ENCODE data around the gene HMMR. TPM values are rescaled to one million over a fixed set of nuclear protein-coding genes. Genes with fewer than 3 reads are reported as not detected.
A peak's percentile ranks its signal among the peaks of the same experiment; 100 is the strongest.

The HMMR gene
- 19.9 and 66.6 TPM in 2 replicates for total RNA-seq (2011; cell fraction: chromatin; rRNA removed; ENCODE audit: low replicate concordance)
- total RNA-seq (2011; cell fraction: nucleolus; rRNA removed), result 9.0 and 11.3 TPM in 2 replicates
- 24.3 and 29.8 TPM in 2 replicates for total RNA-seq (2011; cell fraction: nucleoplasm; rRNA removed)
- 69.9 and 90.8 TPM in 2 replicates for total RNA-seq (2014; rRNA removed)
- 133 and 155 TPM in 2 replicates for total RNA-seq (2014; rRNA removed; fragmentation: Illumina TruSeq; extraction: Trizol)
- 102 and 107 TPM in 2 replicates for total RNA-seq (2015; rRNA removed; fragmentation: Illumina TruSeq; extraction: Trizol)
- total RNA-seq (2021), result 73.8 and 74.9 TPM in 2 replicates
- 54.0 and 90.8 TPM in 2 replicates for polyA plus RNA-seq (2011; rRNA removed)
- polyA plus RNA-seq (2011; cell fraction: cytosol; rRNA removed), result 8.2 and 22.0 TPM in 2 replicates
- polyA plus RNA-seq (2011; cell fraction: nucleus; rRNA removed), result 13.8 and 18.3 TPM in 2 replicates
- 63.8 and 71.3 TPM in 2 replicates for polyA plus RNA-seq (2012)
- polyA plus RNA-seq (2014; fragmentation: Illumina TruSeq; extraction: Trizol), result 90.0 and 123 TPM in 2 replicates
- 10 to 100 TPM; 81.7 to 86.0 TPM for polyA plus RNA-seq (2014; fragmentation: Nextera tagmentation; extraction: Ambion mirVana)
- polyA plus RNA-seq (2014; rRNA removed), result 71.5 and 81.0 TPM in 2 replicates
- polyA minus RNA-seq (2011; rRNA and poly(A)+ RNA removed), result 83.0 and 83.6 TPM in 2 replicates
- polyA minus RNA-seq (2011; cell fraction: cytosol; rRNA and poly(A)+ RNA removed), result 30.4 and 37.2 TPM in 2 replicates
- polyA minus RNA-seq (2011; cell fraction: nucleus; rRNA and poly(A)+ RNA removed), result 14.5 and 29.0 TPM in 2 replicates
- Bru-seq, nascent RNA, result percentile 86 among the genes with signal in this experiment
- percentile 84 among the genes with signal in this experiment for BruChase-seq, experiment 1, labeled RNA remaining after a 2-hour chase
- BruChase-seq, experiment 2, labeled RNA remaining after a 6-hour chase, result percentile 83 among the genes with signal in this experiment
- long read RNA-seq, experiment 1, transcript HMMR-203 (18 exons, 3,102 nt), result major isoform, 137 of 237 reads
- long read RNA-seq, experiment 1, transcript HMMR-201 (17 exons, 2,872 nt), result minor isoform, 63 of 237 reads
- long read RNA-seq, experiment 1, transcript HMMR-202 (18 exons, 2,988 nt), result minor isoform, 10 of 237 reads
- long read RNA-seq, experiment 1, partial matches to known transcripts, result 17 of 237 reads
- long read RNA-seq, experiment 1, other reads (novel, unspliced or antisense), result 9 of 237 reads
- long read RNA-seq, experiment 2, transcript HMMR-203 (18 exons, 3,102 nt), result major isoform, 6 of 51 reads
- long read RNA-seq, experiment 2, partial matches to known transcripts, result 15 of 51 reads
- long read RNA-seq, experiment 2, other reads (novel, unspliced or antisense), result 26 of 51 reads
- long read RNA-seq, experiment 3, transcript HMMR-203 (18 exons, 3,102 nt), result major isoform, 12 of 89 reads
- long read RNA-seq, experiment 3, transcript HMMR-201 (17 exons, 2,872 nt), result minor isoform, 11 of 89 reads
- long read RNA-seq, experiment 3, partial matches to known transcripts, result 54 of 89 reads
- long read RNA-seq, experiment 3, other reads (novel, unspliced or antisense), result 9 of 89 reads

DNA sequence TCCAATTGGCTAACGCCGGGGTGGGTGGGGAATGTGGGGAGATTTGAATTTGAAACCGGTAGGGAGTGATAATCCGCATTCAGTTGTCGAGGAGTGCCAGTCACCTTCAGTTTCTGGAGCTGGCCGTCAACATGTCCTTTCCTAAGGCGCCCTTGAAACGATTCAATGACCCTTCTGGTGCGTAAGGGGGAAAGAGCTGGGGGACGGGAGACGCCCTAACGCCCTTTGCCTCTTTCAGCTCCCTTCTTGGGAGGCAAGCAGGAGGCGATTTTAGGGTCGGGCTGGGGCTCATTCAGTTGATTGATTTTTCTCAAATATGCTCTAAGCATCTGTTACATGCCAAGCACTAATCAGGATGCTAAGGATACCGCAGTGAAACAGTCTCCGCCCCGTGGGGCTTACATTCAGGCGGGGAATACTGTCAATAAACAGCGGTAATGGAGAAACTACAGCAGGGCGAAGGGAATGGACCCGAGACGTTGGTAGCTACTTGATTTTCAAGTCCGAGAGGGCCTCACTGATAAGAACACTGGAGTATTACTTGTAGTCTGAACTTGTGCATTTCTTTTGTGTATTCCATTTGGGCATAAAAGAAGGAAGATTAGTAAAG is at the start of gene HMMR:
Gene HMMR, plus strand, starts transcription at position 71 of the 610 bp plus-strand sequence. Its CDS starts 61 bp downstream, at position 132.
- H4K20me1 ChIP-seq (replicated peaks; ENCODE audit: control insufficient read depth, insufficient read depth, low read length), result no peaks in the 10 kb centered on the region
- peak within 1 kb of the TSS; percentile 70 for H3K4me3 ChIP-seq
- H3K27ac ChIP-seq (ENCODE audit: extremely low read depth, low read depth, low read length), result peak within 1 kb of the TSS; percentile 100
- in situ Hi-C loops (cut with MboI) (no loop called here), intact Hi-C loops (cut with micrococcal nuclease) (loop anchor here (1.0 kb wide), 1 partner anchor 45 kb away; the partner anchor contains the start of gene MAT2B)
- H3K9me3 ChIP-seq (replicated peaks; ENCODE audit: control insufficient read depth, insufficient read depth, low read depth, low read length), result no peaks in the 10 kb centered on the region
- H3K4me2 ChIP-seq (ENCODE audit: insufficient read depth, low read length), result peak within 1 kb of the TSS; percentile 94
- peak within 1 kb of the TSS; percentile 98 to 99 for H3K9ac ChIP-seq (ENCODE audit: insufficient read depth in 1 of 2, low read depth in 2 of 2, low read length in 2 of 2)
- no peaks in the 10 kb centered on the region for H3K9me1 ChIP-seq (ENCODE audit: control insufficient read depth, insufficient read depth, low read length)
- no peaks in the 10 kb centered on the region for H3K27me3 ChIP-seq (ENCODE audit: control insufficient read depth in 2 of 2, insufficient read depth in 2 of 2, low read length in 2 of 2)
- POLR2A ChIA-PET, result interaction anchor here (0.6 to 6.9 kb wide), 17 partner anchors 10 to 900 kb away, joined by 3 to 126 read pairs (median 3); partner anchors contain the start of genes CCNG1 and MAT2B
- peaks cover 8 to 9% of the 10 kb centered on the region in 2 experiments; a peak in 4 of 5 replicates for H3K4me1 ChIP-seq (replicated peaks in 1 of 2; ENCODE audit: control insufficient read depth in 2 of 2, insufficient read depth in 2 of 2, low read length in 2 of 2)
- peak; percentile 6 for ATAC-seq
- H2AFZ ChIP-seq (ENCODE audit: low read depth, low read length), result peak within 1 kb of the TSS; percentile 99
- under 1% methylated on average over 17 of the region's 23 CpGs for WGBS (ENCODE audit: insufficient coverage, low coverage, missing lambda C conversion rate)
- H3K79me2 ChIP-seq (ENCODE audit: control insufficient read depth, insufficient read depth, low read length), result peaks cover 88% of the 10 kb centered on the region
- TSS peak; percentile 92 for BruUV-seq (replicated peaks)
- CTCF ChIA-PET (ENCODE audit: low intra/inter-chr PET ratio), result no interaction called here
- peak in 1 of 4 experiments; percentile 51 for DNase-seq (ENCODE audit: extremely low read depth in 1 of 4, low spot score in 3 of 4)
- H3K36me3 ChIP-seq (ENCODE audit: control insufficient read depth, insufficient read depth, low read length), result peaks cover 34% of the 10 kb centered on the region
- peak; percentile 35 for FAIRE-seq
- TF ChIP-seq THRA (IDR thresholded peaks at IDR 0.05) (no peak), HCFC1 (IDR thresholded peaks at IDR 0.05; ENCODE audit: low read depth, low read length) (peak; percentile 23), PHF21A (IDR thresholded peaks at IDR 0.05; ENCODE audit: borderline replicate concordance, low read depth) (0 out of 2 replicates have a peak, but pooled peaks have one; percentile 10), USF1 (CRISPR knock-in tag; IDR thresholded peaks at IDR 0.05) (no peak), CHD1 (IDR thresholded peaks at IDR 0.05; ENCODE audit: low read length) (peak; percentile 87), ZNF224 (CRISPR knock-in tag; IDR thresholded peaks at IDR 0.05) (no peak), HDAC2 (IDR thresholded peaks at IDR 0.05) (peak; percentile 31; the same call in 1 of the 2 replicates), DMBX1 (CRISPR knock-in tag; IDR thresholded peaks at IDR 0.05; ENCODE audit: borderline replicate concordance) (no peak)
- TF ChIP-seq, protein P1, sequence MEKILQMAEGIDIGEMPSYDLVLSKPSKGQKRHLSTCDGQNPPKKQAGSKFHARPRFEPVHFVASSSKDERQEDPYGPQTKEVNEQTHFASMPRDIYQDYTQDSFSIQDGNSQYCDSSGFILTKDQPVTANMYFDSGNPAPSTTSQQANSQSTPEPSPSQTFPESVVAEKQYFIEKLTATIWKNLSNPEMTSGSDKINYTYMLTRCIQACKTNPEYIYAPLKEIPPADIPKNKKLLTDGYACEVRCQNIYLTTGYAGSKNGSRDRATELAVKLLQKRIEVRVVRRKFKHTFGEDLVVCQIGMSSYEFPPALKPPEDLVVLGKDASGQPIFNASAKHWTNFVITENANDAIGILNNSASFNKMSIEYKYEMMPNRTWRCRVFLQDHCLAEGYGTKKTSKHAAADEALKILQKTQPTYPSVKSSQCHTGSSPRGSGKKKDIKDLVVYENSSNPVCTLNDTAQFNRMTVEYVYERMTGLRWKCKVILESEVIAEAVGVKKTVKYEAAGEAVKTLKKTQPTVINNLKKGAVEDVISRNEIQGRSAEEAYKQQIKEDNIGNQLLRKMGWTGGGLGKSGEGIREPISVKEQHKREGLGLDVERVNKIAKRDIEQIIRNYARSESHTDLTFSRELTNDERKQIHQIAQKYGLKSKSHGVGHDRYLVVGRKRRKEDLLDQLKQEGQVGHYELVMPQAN (IDR thresholded peaks at IDR 0.05; ENCODE audit: borderline replicate concordance), result peak; percentile 75; the same call in 1 of the 2 replicates
- TF ChIP-seq, protein P2, sequence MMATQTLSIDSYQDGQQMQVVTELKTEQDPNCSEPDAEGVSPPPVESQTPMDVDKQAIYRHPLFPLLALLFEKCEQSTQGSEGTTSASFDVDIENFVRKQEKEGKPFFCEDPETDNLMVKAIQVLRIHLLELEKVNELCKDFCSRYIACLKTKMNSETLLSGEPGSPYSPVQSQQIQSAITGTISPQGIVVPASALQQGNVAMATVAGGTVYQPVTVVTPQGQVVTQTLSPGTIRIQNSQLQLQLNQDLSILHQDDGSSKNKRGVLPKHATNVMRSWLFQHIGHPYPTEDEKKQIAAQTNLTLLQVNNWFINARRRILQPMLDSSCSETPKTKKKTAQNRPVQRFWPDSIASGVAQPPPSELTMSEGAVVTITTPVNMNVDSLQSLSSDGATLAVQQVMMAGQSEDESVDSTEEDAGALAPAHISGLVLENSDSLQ (IDR thresholded peaks at IDR 0.05), result peak; percentile 66

All from K562 (cell line).